OCI-LY1 (cell line): ENCODE data around the gene DPH2.

Source experiments
- H2AFZ ChIP-seq: fragments of 200-600 bp; sonication (generic), shearing (Covaris generic); 2 replicates; pipeline ENCODE4 v1.6.0; 2014; ENCODE audit warnings: antibody characterized with exemption, mild to moderate bottlenecking, low read length
- H3F3A ChIP-seq: fragments of 200-600 bp; sonication (generic), shearing (Covaris generic); 2 replicates; pipeline ENCODE4 v1.6.0; 2014; ENCODE audit warnings: mild to moderate bottlenecking, antibody characterized with exemption, low read length, moderate library complexity; ENCODE audit not compliant: insufficient read depth
- H3K27ac ChIP-seq: fragments of 200-600 bp; sonication (generic); 2 replicates; pipeline ENCODE4 v1.5.1; 2014; ENCODE audit warnings: low read length, mixed run types, mild to moderate bottlenecking, low read depth; ENCODE audit not compliant: poor library complexity, severe bottlenecking
- H3K27me3 ChIP-seq: fragments of 200-600 bp; sonication (generic); 2 replicates; pipeline ENCODE4 v1.6.0; 2014; ENCODE audit warnings: antibody characterized with exemption, mild to moderate bottlenecking, low read length, moderate library complexity; ENCODE audit not compliant: insufficient read depth
- H3K36me3 ChIP-seq: fragments of 200-600 bp; sonication (generic); 2 replicates; pipeline ENCODE4 v1.6.1; 2014; ENCODE audit warnings: mild to moderate bottlenecking, antibody characterized with exemption, low read length, moderate library complexity, mixed read lengths; ENCODE audit not compliant: insufficient read depth
- H3K4me1 ChIP-seq: fragments of 200-600 bp; sonication (generic); 2 replicates; pipeline ENCODE4 v1.5.1; 2014; ENCODE audit warnings: mild to moderate bottlenecking, low read length, moderate library complexity; ENCODE audit not compliant: insufficient read depth, severe bottlenecking
- H3K4me2 ChIP-seq: fragments of 200-600 bp; sonication (generic), shearing (Covaris generic); 2 replicates; pipeline ENCODE4 v1.6.1; 2014; ENCODE audit warnings: low read length
- H3K4me3 ChIP-seq: fragments of 200-600 bp; sonication (generic); 2 replicates; pipeline ENCODE4 v1.5.1; 2014; ENCODE audit warnings: low read length, low read depth, mild to moderate bottlenecking, mixed read lengths; ENCODE audit not compliant: poor library complexity, severe bottlenecking
- H3K79me2 ChIP-seq: fragments of 200-600 bp; shearing (Covaris generic); 2 replicates; pipeline ENCODE4 v1.6.1; 2016; ENCODE audit warnings: mixed run types, low read length, mixed read lengths; ENCODE audit not compliant: insufficient read depth
- H3K9ac ChIP-seq: fragments of 200-600 bp; sonication (generic), shearing (Covaris generic); 2 replicates; pipeline ENCODE4 v1.6.1; 2014; ENCODE audit warnings: mild to moderate bottlenecking, low read length, mixed read lengths
- H3K9me2 ChIP-seq: fragments of 200-600 bp; sonication (generic), shearing (Covaris generic); 2 replicates; pipeline ENCODE4 v1.6.1; 2014; ENCODE audit warnings: low read depth, mild to moderate bottlenecking, low read length, mixed read lengths
- H3K9me3 ChIP-seq: fragments of 200-600 bp; shearing (Covaris generic); 2 replicates; pipeline ENCODE4 v1.6.1; 2014; ENCODE audit warnings: low read length, mixed read lengths
- H4K20me1 ChIP-seq: fragments of 200-600 bp; sonication (generic), shearing (Covaris generic); 2 replicates; pipeline ENCODE4 v1.6.0; 2016; ENCODE audit warnings: mild to moderate bottlenecking, low read length; ENCODE audit not compliant: insufficient read depth
- CTCF ChIP-seq: fragments of 200-600 bp; sonication (generic), shearing (Covaris generic); IDR thresholded peaks from 2 replicates; pipeline ENCODE4 v1.5.1; 2017; ENCODE audit warnings: mild to moderate bottlenecking, antibody characterized with exemption, low read length, moderate library complexity, mixed read lengths
- EZH2 ChIP-seq: fragments of 200-600 bp; sonication (generic), shearing (Covaris generic); IDR thresholded peaks from 2 replicates; pipeline ENCODE4 v1.8.0; 2017; ENCODE audit warnings: borderline replicate concordance, mixed run types, mild to moderate bottlenecking, antibody characterized with exemption, low read length, moderate library complexity, mixed read lengths

Gene DPH2

GRCh38 chr1:43934101-43934985 is 35.5 kb upstream of the DPH2 start:
- no peaks in the 10 kb centered on the region for H4K20me1 ChIP-seq
- peak overlapping the region; percentile 67 for H3K4me2 ChIP-seq
- peaks cover 3% of the 10 kb centered on the region; the same call in 1 of the 2 replicates for H3K36me3 ChIP-seq
- no peaks in the 10 kb centered on the region for H3K27me3 ChIP-seq
- TF ChIP-seq EZH2: no peak
- peak; percentile 73 for TF ChIP-seq CTCF
- H3K4me3 ChIP-seq: peak overlapping the region; percentile 48
- peak overlapping the region; percentile 44 for H3K27ac ChIP-seq
- H3K9ac ChIP-seq: peak overlapping the region; percentile 54
- H3K4me1 ChIP-seq: peaks cover 35% of the 10 kb centered on the region
- H2AFZ ChIP-seq: no peak overlapping the region
- no peaks in the 10 kb centered on the region for H3K79me2 ChIP-seq
- H3K9me2 ChIP-seq: no peaks in the 10 kb centered on the region
- no peaks in the 10 kb centered on the region for H3K9me3 ChIP-seq
- H3F3A ChIP-seq: no peaks in the 10 kb centered on the region

DNA sequence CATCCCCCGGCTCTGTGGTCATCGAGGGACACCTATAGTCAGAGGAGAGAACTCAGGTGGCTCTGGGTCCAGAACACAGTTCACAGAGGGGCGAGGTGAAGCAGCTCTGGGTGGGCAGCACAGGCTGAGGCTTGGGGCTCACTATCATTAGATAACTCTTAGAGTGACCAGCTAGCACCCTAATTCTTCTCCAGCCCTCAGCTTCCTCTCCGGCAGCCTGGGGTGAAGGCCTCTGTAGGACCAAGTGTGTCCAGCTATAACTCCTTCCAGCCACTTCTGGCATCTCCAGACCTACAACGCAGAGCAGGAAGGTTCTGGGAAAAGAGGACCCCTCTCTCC is 34.9 kb upstream of the DPH2 start:
- Histone ChIP-seq H3K9ac (no peak overlapping the region), H3K27me3 (no peaks in the 10 kb centered on the region), H3K79me2 (no peaks in the 10 kb centered on the region), H3K4me3 (no peak overlapping the region), H2AFZ (no peak overlapping the region), H3K36me3 (peaks cover 3% of the 10 kb centered on the region; the same call in 1 of the 2 replicates), H3K4me1 (peaks cover 35% of the 10 kb centered on the region), H3K9me2 (no peaks in the 10 kb centered on the region), H3K9me3 (no peaks in the 10 kb centered on the region), H3K27ac (no peak overlapping the region), H3F3A (no peaks in the 10 kb centered on the region), H3K4me2 (no peak overlapping the region; the same call in 1 of the 2 replicates), H4K20me1 (no peaks in the 10 kb centered on the region)
- no peak for TF ChIP-seq CTCF
- no peak for TF ChIP-seq EZH2

DNA sequence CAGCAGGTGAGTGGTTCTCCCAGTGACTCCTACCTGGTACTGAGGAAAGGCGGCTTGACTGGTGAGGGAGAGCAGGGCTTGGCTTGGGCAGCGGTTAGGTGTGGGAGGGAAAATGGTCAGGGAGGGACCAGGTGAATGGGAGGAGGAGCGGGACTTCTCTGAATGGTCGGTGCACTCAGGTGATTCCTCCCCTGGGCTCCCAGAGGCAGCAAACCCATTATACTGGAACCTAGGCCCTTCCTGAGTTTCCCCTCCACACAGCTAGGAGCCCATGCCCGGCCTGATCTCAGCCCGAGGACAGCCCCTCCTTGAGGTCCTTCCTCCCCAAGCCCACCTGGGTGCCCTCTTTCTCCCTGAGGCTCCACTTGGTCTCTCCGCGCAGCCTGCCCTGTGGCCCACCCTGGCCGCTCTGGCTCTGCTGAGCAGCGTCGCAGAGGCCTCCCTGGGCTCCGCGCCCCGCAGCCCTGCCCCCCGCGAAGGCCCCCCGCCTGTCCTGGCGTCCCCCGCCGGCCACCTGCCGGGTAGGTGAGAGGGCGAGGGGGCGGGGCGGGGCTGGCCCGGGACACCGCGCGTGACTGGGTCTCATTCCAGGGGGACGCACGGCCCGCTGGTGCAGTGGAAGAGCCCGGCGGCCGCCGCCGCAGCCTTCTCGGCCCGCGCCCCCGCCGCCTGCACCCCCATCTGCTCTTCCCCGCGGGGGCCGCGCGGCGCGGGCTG is 33.9 kb upstream of the DPH2 start:
- no peaks in the 10 kb centered on the region for H3K9me3 ChIP-seq
- no peak overlapping the region for H3K27ac ChIP-seq
- no peak overlapping the region for H2AFZ ChIP-seq
- H3K4me3 ChIP-seq: peak overlapping the region; percentile 42
- TF ChIP-seq EZH2: no peak
- TF ChIP-seq CTCF: no peak
- no peaks in the 10 kb centered on the region for H3F3A ChIP-seq
- no peaks in the 10 kb centered on the region; the same call in 1 of the 2 replicates for H3K36me3 ChIP-seq
- H3K4me2 ChIP-seq: peak overlapping the region; percentile 58
- no peaks in the 10 kb centered on the region for H3K9me2 ChIP-seq
- no peaks in the 10 kb centered on the region for H3K27me3 ChIP-seq
- H4K20me1 ChIP-seq: no peaks in the 10 kb centered on the region
- no peaks in the 10 kb centered on the region for H3K79me2 ChIP-seq
- H3K9ac ChIP-seq: no peak overlapping the region; the same call in 1 of the 2 replicates
- peaks cover 35% of the 10 kb centered on the region for H3K4me1 ChIP-seq
